Measurements from ENCODE around the gene TRIM17.

DNA sequence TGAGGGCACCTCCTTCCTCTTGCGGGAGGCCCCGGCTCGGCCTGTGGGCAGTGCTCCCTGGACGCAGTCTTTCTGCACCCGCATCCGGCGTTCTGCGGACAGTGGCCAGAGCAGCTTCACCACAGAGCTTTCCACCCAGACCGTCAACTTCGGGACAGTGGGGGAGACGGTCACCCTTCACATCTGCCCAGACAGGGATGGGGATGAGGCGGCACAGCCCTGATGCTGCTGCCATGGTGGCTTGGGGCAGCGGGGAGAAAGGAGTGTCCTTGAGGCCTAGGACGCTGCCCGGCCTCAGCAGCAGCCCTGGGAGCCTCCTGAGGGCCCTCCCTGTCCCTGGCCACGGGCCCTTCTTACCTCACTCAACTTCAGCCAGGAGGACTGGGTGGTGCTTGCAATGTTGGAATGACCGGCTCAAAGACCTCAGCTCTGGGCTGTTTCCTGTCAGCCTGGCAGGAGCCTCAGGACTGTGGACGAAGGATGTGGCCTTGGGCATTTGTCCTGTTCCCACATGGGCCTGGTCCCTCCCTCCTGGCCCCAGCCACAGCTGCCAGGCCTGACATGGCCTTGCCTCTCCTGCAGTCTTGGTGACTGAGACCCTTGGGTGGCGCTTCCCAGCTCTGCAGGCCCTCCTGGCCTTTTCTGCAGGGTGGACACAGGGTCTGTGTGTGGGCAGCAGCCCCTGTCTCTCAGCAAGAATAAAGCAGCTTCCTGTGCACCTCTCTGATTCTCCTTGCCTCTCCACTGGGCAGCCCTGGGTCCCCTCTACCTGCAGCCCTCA, 55.9 kb downstream of the TRIM17 start:
- TF ChIP-seq, protein P1, sequence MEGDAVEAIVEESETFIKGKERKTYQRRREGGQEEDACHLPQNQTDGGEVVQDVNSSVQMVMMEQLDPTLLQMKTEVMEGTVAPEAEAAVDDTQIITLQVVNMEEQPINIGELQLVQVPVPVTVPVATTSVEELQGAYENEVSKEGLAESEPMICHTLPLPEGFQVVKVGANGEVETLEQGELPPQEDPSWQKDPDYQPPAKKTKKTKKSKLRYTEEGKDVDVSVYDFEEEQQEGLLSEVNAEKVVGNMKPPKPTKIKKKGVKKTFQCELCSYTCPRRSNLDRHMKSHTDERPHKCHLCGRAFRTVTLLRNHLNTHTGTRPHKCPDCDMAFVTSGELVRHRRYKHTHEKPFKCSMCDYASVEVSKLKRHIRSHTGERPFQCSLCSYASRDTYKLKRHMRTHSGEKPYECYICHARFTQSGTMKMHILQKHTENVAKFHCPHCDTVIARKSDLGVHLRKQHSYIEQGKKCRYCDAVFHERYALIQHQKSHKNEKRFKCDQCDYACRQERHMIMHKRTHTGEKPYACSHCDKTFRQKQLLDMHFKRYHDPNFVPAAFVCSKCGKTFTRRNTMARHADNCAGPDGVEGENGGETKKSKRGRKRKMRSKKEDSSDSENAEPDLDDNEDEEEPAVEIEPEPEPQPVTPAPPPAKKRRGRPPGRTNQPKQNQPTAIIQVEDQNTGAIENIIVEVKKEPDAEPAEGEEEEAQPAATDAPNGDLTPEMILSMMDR (conservative IDR thresholded peaks at IDR 0.05; ENCODE audit: low read length): no peak
- no peak for TF ChIP-seq EZH2phosphoT487 (IDR thresholded peaks at IDR 0.05; ENCODE audit: borderline replicate concordance, low read depth, low read length)
